Measurements from ENCODE around the gene KCNA10. TPM values are rescaled to one million over a fixed set of nuclear protein-coding genes. Genes with fewer than 3 reads are reported as not detected.

KCNA10 gene
- total RNA-seq, 2 donors from 2014 or later: not detected

GRCh38 chr1:110494036-110494435 is 24.9 kb downstream of the KCNA10 start:
- 90% methylated on average over 5 of the region's 5 CpGs for WGBS
- H3K27me3 ChIP-seq (replicated peaks; ENCODE audit: insufficient read depth): no peaks in the 10 kb centered on the region
- TF ChIP-seq POLR2A (IDR thresholded peaks at IDR 0.05) (no peak), POLR2AphosphoS5 (IDR thresholded peaks at IDR 0.05) (no peak)
- TF ChIP-seq, protein P1, sequence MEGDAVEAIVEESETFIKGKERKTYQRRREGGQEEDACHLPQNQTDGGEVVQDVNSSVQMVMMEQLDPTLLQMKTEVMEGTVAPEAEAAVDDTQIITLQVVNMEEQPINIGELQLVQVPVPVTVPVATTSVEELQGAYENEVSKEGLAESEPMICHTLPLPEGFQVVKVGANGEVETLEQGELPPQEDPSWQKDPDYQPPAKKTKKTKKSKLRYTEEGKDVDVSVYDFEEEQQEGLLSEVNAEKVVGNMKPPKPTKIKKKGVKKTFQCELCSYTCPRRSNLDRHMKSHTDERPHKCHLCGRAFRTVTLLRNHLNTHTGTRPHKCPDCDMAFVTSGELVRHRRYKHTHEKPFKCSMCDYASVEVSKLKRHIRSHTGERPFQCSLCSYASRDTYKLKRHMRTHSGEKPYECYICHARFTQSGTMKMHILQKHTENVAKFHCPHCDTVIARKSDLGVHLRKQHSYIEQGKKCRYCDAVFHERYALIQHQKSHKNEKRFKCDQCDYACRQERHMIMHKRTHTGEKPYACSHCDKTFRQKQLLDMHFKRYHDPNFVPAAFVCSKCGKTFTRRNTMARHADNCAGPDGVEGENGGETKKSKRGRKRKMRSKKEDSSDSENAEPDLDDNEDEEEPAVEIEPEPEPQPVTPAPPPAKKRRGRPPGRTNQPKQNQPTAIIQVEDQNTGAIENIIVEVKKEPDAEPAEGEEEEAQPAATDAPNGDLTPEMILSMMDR (IDR thresholded peaks at IDR 0.05): no peak
- H3K4me1 ChIP-seq (replicated peaks): no peaks in the 10 kb centered on the region
- DNase-seq (ENCODE audit: low spot score): no peak
- intact Hi-C loops (cut with DNase I): loop anchor here (2.0 kb wide), 2 partner anchors 31 to 81 kb away; no protein-coding TSS in a partner anchor
- H3K36me3 ChIP-seq: no peaks in the 10 kb centered on the region
- no peak overlapping the region for H3K4me3 ChIP-seq
- H3K27ac ChIP-seq: no peak overlapping the region
- no peaks in the 10 kb centered on the region for H3K9me3 ChIP-seq

DNA sequence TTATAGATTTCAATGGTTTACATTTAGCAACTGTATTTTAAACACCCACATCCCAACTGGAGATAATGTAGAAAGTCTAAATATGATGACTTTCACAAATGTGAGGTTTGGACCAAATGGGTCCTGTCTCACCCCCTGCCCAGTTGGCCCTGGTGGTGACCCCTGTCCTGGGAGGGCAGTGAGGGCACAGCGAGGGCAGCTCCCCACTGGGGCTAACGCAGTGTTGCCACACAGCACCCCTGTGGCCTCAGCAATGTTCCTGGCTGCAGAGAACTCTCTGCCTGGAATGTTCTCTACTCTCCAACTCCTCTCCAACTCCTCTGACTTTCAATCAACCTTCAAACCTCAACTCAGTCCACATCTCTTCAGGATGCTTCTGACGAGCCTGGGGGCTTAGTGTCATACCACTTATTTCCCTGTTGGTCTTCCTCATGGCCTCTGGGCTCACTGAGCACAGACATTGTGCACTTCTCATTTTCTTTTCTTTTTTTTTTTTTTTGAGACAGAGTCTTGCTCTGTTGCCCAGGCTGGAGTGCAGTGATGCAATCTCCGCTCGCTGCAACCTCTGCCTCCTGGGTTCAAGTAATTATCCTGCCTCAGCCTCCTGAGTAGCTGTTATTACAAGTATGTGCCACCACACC is 25.8 kb downstream of the KCNA10 start:
- WGBS: 88% methylated on average over 5 of the region's 5 CpGs

GRCh38 chr1:110492573-110492972 is 26.4 kb downstream of the KCNA10 start:
- no peak overlapping the region for H3K4me3 ChIP-seq
- TF ChIP-seq POLR2A (IDR thresholded peaks at IDR 0.05): no peak
- no peak for TF ChIP-seq POLR2AphosphoS5 (IDR thresholded peaks at IDR 0.05)
- TF ChIP-seq, protein P1 (IDR thresholded peaks at IDR 0.05): no peak
- no peak overlapping the region for H3K27ac ChIP-seq
- 69% methylated on average over 7 of the region's 7 CpGs for WGBS
- H3K9me3 ChIP-seq: no peaks in the 10 kb centered on the region
- no peaks in the 10 kb centered on the region for H3K4me1 ChIP-seq (replicated peaks)
- H3K27me3 ChIP-seq (replicated peaks; ENCODE audit: insufficient read depth): no peaks in the 10 kb centered on the region
- intact Hi-C loops (cut with DNase I): loop anchor here (2.0 kb wide), 1 partner anchor 180 kb away; no protein-coding TSS in a partner anchor
- H3K36me3 ChIP-seq: no peaks in the 10 kb centered on the region
- DNase-seq (ENCODE audit: low spot score): no peak

More for the DNA sequence above, 25.8 kb downstream of the KCNA10 start:
- Histone ChIP-seq H3K4me1 (replicated peaks) (no peaks in the 10 kb centered on the region), H3K36me3 (no peaks in the 10 kb centered on the region), H3K27me3 (replicated peaks; ENCODE audit: insufficient read depth) (no peaks in the 10 kb centered on the region), H3K9me3 (no peaks in the 10 kb centered on the region), H3K27ac (no peak overlapping the region), H3K4me3 (no peak overlapping the region)
- intact Hi-C loops (cut with DNase I): loop anchor here (2.0 kb wide), 1 partner anchor 180 kb away; no protein-coding TSS in a partner anchor
- DNase-seq (ENCODE audit: low spot score): no peak
- TF ChIP-seq, protein P1 (IDR thresholded peaks at IDR 0.05): no peak
- TF ChIP-seq POLR2A (IDR thresholded peaks at IDR 0.05) (no peak), POLR2AphosphoS5 (IDR thresholded peaks at IDR 0.05) (no peak)

- Histone ChIP-seq H3K9me3 (no peaks in the 10 kb centered on the region), H3K4me3 (no peak overlapping the region), H3K27me3 (replicated peaks; ENCODE audit: insufficient read depth) (no peaks in the 10 kb centered on the region), H3K27ac (no peak overlapping the region), H3K36me3 (no peaks in the 10 kb centered on the region), H3K4me1 (replicated peaks) (no peaks in the 10 kb centered on the region)
- DNase-seq (ENCODE audit: low spot score): no peak
- WGBS: 76% methylated on average over 11 of the region's 11 CpGs
- TF ChIP-seq, protein P1 (IDR thresholded peaks at IDR 0.05): no peak
- TF ChIP-seq POLR2AphosphoS5 (IDR thresholded peaks at IDR 0.05) (no peak), POLR2A (IDR thresholded peaks at IDR 0.05) (no peak)
- intact Hi-C loops (cut with DNase I): no loop called here
Measured at GRCh38 chr1:110490791-110491451, 28.1 kb downstream of the KCNA10 start.

Data from prostate gland (tissue), 2 donors.